AG10803 (cell line): Measurements from ENCODE around the gene ABCB10.
A peak's percentile ranks its signal among the peaks of the same experiment; 100 is the strongest.
"Not testable (repeated sequence)": the region's sequence is repeated elsewhere in the genome, so short reads cannot be mapped to it uniquely, and the experiment has no call there.

Source experiments
- DNase-seq: peaks from one replicate; pipeline ENCODE4 v3.0.0; 2010; ENCODE audit warnings: low read depth
- H3K4me3 ChIP-seq: 2 replicates; pipeline ENCODE4 v1.5.1; 2011; ENCODE audit warnings: mild to moderate bottlenecking, low read length, control low read depth
- CTCF ChIP-seq: conservative IDR thresholded peaks from 2 replicates; pipeline ENCODE4 v1.5.1; 2011; ENCODE audit warnings: mild to moderate bottlenecking, low read length, control low read depth, inconsistent platforms

ABCB10 gene

GRCh38 chr1:229596925-229597699 lies 38.6 kb upstream of the ABCB10 start:
- peak; percentile 84 for DNase-seq
- H3K4me3 ChIP-seq: no peak overlapping the region
- TF ChIP-seq CTCF: peak; percentile 21; the same call in 1 of the 2 replicates

- DNase-seq: peak; percentile 9
- not testable (repeated sequence) for H3K4me3 ChIP-seq
Observed at GRCh38 chr1:229595876-229596275, 37.4 kb upstream of the ABCB10 start.

GRCh38 chr1:229594227-229595008 lies 35.9 kb upstream of the ABCB10 start:
- TF ChIP-seq CTCF: no peak
- H3K4me3 ChIP-seq: no peak overlapping the region
- no peak for DNase-seq

GRCh38 chr1:229593800-229594199 lies 35.3 kb upstream of the ABCB10 start:
- DNase-seq: no peak
- no peak for TF ChIP-seq CTCF
- no peak overlapping the region for H3K4me3 ChIP-seq

- H3K4me3 ChIP-seq: no peak overlapping the region
- TF ChIP-seq CTCF: no peak
- no peak for DNase-seq
Observed at GRCh38 chr1:229590119-229590518, 31.6 kb upstream of the ABCB10 start.

- TF ChIP-seq CTCF: no peak
- no peak overlapping the region for H3K4me3 ChIP-seq
- DNase-seq: no peak
Observed at GRCh38 chr1:229585338-229585737, 26.8 kb upstream of the ABCB10 start.

- TF ChIP-seq CTCF: no peak
- no peak for DNase-seq
- no peak overlapping the region for H3K4me3 ChIP-seq
Observed at GRCh38 chr1:229582715-229583114, 24.2 kb upstream of the ABCB10 start.
